A204.1 (cell line): ENCODE results near the gene HTRA3.
A peak's percentile ranks its signal among the peaks of the same experiment; 100 is the strongest.

ENCODE experiments used
- FAIRE-seq: peaks from 2 replicates; lab custom pipeline; 2012; peaks lifted over from hg19 to GRCh38; lab: Jason Lieb, UNC

The HTRA3 gene

GRCh38 chr4:8293131-8293975, 23.8 kb downstream of the HTRA3 start:
- FAIRE-seq = no peak

DNA sequence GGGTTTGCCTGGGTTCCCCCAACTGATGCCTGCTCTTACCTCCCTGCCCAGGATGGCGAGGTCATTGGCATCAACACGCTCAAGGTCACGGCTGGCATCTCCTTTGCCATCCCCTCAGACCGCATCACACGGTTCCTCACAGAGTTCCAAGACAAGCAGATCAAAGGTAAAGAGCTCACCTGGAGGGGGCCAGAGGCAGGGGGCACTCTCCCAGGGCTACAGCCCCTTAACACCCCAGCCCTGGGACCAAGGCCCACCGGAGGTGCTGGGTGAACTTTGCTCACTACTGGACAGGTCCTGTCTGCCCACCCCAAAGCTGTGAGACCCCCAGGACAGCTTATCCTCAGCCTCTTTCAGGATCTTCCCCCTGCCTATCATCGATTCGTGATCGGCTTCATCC, 24.5 kb downstream of the HTRA3 start:
- FAIRE-seq = no peak

- no peak for FAIRE-seq
These were observed 25.2 kb downstream of the HTRA3 start for GRCh38 chr4:8294775-8295174.

- FAIRE-seq = no peak
These were observed 25.9 kb downstream of the HTRA3 start for GRCh38 chr4:8295471-8295870.

DNA sequence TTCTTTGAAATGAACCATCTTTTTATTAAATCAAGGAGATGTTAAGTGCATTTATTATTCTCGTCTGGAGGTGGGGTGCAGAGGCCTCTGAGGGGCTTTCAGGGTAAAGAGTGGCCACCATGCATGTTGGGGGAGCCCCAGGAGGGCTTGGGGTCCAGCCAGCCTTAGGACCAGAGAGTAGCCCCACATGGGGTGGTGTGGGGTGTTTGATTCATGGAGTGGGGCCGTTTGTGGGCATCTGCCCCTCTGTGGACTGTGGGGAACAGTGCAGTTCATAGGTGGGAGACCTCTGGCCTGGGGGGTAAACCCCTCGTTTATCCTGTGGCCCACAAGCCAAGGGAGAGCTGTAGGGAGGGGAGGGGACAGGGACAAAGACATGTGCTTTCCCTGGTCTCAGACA, 26.9 kb downstream of the HTRA3 start:
- FAIRE-seq = no peak

GRCh38 chr4:8297141-8297601, 27.6 kb downstream of the HTRA3 start:
- FAIRE-seq = no peak

DNA sequence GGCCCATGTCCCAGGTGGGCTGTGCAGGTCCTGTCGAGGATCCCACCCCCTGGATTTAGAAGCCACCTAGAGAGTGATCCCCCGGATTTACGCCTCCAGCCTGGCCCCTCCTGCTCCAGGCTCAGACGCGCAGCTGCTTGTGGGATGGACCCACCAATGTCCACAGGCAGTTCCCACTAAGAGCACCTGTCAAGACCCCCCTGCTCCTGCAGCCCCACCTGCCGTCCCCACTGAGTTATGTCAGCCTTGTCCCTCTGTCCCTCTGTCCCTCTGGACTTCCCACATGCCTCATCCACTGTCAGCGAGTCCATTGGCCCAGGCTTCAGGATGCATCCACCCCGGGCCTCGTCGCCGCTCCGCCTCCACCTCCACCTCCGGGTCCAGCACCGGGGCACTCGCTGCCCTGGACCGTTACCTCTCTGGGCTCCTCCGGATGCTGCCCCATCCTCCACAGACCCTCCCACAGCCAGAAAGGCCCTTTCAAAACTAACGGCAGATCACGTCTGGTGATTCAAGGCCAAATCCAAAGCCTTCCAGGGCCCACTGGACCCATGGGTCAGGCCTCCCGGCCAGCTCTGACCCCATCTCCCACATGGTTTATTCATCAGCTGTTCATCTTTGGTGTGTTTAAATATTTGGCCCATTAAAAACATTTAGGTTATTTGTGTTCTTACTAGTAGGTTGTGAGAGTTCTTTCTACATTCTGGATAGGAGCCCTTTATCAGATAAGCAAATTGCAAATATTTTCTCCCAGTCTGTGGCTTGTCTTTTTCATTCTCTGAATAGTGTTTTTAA, 28.3 kb downstream of the HTRA3 start:
- FAIRE-seq = no peak

- FAIRE-seq = peak; percentile 46
These were observed 31.3 kb downstream of the HTRA3 start for GRCh38 chr4:8300832-8301231.

DNA sequence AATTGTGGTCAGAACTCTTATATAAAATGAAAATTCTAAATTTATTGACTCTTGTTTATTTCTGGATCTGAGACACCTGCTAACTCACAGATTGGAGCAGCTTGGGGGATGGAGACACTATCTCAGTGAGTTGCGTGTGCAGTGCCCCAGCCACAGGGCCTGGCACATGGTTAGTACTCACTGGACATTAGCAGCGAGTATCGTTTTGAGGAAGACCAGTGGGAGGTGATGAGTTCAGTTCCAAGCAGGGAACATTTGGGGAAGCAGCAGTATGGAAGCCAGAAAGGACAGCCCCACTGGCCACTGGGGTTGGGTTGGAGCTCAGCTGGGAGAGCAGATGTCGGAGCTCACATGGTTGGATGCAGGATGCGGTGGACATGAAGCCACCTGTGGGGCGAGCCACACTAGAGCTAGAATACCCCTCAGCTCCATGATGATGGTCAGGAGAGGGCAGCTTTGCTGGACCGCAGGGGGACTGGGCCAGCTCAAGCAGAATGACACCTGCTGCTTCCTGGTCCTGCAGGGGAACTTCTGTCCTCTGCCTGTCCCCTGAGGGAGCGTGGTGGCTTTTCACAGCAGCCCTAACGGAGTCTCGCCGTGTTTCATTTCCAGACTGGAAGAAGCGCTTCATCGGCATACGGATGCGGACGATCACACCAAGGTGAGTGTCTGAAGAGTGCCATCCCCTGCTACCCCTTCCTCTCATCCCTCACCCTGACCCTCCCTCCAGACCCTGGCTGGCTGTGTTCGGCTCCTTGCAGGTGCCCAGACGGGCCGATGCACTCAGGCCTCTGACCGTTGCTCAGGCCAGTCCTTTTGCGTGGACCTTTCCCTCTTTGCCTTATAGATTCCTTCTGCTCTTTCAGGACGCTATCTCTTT, 32.5 kb downstream of the HTRA3 start:
- no peak for FAIRE-seq

GRCh38 chr4:8303081-8303480, 33.5 kb downstream of the HTRA3 start:
- FAIRE-seq = no peak

DNA sequence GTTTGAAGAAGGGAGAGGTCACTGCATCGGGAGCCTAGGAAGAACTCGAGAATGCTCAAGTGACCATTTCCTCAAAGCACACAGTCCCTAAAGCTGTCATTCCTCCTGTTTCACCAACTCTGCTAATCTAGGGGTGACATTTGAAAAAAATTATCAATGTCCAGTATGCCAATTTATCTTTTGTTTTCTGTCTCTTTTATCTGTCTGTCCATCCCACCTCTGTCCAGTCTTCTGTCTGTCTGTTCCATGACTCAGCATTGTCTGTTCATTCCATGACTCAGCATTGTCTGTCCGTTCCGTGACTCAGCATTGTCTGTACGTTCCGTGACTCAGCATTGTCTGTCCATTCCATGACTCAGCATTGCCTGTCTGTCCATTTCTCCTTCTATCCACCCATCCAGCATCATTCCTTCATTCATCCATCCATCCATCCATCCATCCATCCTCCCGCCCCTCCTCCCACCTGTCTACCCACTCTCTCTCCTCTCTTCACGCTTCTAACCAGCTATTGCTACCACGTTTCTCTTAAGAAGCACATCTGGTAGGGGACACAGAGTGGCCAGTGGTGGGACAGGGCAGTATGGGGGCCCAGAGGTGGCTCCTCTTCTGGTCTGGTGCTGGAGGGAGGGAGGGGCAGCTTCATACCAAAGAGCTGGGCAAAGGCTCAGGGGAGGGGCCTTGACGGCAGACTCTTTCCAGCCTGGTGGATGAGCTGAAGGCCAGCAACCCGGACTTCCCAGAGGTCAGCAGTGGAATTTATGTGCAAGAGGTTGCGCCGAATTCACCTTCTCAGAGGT, 34.1 kb downstream of the HTRA3 start:
- FAIRE-seq = no peak

- no peak for FAIRE-seq
These were observed 35.5 kb downstream of the HTRA3 start for GRCh38 chr4:8304827-8305695.

- FAIRE-seq = no peak
These were observed 36.4 kb downstream of the HTRA3 start for GRCh38 chr4:8305851-8306471.

GRCh38 chr4:8306511-8307021, 37.0 kb downstream of the HTRA3 start:
- no peak for FAIRE-seq

DNA sequence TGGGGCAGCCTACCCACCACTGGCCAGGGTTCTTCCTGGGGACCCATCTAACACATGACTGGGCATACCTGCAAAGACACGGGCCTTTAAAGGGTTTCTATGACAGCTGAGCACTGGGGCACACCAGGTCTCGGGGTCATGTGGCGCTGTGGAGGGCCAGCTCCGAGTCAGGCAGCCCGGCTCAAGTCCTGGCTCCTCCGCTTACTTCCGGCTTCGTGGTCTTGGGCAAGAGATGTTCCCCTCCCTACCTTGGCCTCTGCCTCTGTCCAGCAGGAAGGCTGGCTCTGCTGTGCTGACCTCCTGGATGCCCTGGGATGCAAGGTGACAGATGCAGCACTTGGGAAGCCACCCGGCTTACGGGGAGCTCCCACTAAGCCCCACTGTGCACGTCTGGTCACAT, 37.6 kb downstream of the HTRA3 start:
- no peak for FAIRE-seq

DNA sequence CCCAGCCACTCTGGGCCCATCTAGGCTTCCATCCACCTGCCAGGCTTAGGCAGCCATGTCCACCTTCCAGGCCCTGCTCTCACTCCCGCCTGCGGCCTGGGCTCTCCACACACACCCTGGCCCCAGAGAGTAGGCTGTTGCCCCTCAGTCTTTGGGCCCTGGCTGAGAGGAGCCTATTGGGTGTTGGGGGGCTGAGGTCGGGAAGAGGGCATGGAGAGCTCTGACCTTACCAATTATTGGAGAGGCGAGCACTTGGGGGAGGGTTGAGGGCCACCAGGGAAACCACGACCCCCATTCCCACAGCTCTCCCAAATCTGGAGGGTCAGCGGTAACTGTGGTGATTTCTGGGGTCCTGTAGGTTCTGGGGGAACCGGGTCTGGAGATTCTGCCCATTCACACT, 38.2 kb downstream of the HTRA3 start:
- no peak for FAIRE-seq

DNA sequence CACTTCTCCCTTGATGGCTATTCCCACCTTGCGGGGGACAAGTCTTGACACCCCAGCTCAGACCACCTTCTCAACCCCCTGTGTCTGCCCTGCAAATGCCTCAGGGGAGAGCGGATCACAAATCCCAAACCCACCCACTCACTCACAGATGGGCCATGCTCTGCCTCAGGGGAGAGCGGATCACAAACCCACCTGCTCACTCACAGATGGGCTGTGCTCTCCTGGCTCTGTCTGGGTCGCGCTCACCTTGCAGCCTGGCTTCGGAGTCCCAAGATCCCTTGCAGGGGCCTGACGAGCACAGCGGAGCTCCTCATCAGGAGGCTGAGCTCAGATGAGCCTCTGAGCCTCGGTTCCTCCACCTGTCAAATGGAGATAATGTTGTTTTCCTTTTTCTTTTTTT, 38.6 kb downstream of the HTRA3 start:
- no peak for FAIRE-seq

DNA sequence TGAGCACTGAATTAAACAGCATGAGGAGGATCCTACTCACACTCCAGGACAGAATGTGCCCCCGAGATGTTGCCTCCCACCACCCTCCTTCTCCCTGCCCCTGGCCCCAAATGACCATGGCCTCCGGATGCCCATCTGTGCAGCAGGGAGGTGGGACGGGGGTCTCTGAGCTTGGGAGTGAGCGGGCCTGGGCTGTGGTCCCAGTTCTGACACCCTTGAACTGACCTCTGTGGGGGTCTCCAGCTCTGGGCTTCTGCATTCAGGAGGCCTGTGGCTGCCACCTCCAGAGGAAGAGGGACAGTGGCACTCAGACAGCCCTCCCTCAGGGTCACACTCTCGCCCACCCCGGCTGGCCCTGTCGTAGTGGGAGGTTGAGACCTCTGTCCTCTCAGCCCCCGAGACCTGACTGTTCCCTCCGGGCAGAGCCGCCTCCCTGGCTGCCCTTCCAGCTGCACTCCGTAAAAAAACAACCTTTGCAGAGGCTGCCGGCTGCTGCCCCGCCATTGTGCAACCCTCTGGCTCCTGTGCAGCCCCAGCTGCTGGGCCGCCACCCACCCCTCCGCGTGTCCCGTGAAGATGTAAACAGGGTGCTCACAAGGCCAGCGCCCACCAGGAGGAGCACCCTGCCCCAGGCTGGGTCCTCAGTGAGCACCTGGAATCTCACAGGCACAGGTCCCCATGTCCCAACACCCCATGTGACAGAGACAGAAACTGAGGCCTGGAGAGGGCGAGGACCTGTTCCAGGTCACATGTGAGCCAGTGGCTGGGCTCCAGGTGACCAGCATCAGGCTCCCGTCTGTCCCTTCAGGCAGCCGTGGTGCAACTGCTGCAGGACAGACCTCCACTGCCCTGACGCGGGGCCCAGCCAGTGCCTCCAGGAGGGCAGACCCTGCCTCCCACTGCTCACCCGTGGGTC, 39.6 kb downstream of the HTRA3 start:
- no peak for FAIRE-seq

GRCh38 chr4:8310306-8310705, 40.8 kb downstream of the HTRA3 start:
- no peak for FAIRE-seq
